Epithelial cell of esophagus (primary cell): ENCODE data around the gene ZNRF3.

Experiments used
- DNase-seq: peaks from one replicate; pipeline ENCODE4 v3.0.0; 2010; ENCODE audit warnings: low read depth
- H3K4me3 ChIP-seq: 2 replicates; pipeline ENCODE4 v1.5.1; 2011; ENCODE audit warnings: mild to moderate bottlenecking, low read length, control low read depth
- TF ChIP-seq, protein P1 (sequence below): IDR thresholded peaks from 2 replicates; pipeline ENCODE4 v1.5.1; 2011; ENCODE audit warnings: low read depth, mild to moderate bottlenecking, low read length, control low read depth, inconsistent platforms; ENCODE audit not compliant: insufficient read depth; ENCODE audit errors: missing control alignments

ZNRF3 gene

DNA sequence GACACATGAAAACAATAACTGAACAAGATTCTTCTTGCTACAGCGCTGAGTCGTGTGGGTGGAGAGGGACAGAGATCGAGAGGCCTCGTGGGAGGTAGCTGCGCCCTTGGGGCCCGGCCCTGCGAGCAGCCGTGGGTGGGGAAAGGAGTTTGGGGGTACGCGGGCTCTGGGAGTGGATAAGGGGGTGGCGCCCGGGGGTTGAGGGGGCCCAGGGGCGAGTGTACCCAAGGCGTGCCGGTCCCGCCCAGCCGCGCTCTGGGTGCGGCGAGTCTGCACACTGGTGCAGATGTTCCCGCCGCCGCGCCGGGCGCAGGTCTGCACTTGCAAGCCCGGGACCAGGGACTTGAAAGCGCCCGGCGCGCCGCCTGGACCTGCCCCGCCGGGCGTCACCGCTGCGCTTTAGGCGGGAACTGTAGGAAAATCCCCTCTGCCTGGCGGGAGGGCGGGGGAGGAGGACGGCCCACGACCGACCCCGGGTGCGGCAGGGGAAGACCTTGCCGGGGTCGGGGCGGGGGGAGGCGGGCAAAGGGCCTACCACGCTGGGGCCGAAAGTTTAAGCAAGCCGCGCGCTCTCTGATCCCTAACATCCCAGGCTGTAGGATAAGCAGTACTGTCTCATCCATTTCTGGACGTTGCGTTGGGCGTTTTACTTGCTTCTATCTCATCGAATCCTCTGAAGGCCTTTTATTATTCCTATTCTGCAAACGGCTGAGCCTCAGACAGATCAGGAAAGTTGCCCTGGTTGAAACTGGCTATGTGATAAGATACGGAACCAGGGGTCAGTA is 188.1 kb downstream of the ZNRF3 start:
- TF ChIP-seq, protein P1, sequence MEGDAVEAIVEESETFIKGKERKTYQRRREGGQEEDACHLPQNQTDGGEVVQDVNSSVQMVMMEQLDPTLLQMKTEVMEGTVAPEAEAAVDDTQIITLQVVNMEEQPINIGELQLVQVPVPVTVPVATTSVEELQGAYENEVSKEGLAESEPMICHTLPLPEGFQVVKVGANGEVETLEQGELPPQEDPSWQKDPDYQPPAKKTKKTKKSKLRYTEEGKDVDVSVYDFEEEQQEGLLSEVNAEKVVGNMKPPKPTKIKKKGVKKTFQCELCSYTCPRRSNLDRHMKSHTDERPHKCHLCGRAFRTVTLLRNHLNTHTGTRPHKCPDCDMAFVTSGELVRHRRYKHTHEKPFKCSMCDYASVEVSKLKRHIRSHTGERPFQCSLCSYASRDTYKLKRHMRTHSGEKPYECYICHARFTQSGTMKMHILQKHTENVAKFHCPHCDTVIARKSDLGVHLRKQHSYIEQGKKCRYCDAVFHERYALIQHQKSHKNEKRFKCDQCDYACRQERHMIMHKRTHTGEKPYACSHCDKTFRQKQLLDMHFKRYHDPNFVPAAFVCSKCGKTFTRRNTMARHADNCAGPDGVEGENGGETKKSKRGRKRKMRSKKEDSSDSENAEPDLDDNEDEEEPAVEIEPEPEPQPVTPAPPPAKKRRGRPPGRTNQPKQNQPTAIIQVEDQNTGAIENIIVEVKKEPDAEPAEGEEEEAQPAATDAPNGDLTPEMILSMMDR = no peak
- peak; percentile 94 for DNase-seq
- peak overlapping the region; percentile 23 for H3K4me3 ChIP-seq

DNA sequence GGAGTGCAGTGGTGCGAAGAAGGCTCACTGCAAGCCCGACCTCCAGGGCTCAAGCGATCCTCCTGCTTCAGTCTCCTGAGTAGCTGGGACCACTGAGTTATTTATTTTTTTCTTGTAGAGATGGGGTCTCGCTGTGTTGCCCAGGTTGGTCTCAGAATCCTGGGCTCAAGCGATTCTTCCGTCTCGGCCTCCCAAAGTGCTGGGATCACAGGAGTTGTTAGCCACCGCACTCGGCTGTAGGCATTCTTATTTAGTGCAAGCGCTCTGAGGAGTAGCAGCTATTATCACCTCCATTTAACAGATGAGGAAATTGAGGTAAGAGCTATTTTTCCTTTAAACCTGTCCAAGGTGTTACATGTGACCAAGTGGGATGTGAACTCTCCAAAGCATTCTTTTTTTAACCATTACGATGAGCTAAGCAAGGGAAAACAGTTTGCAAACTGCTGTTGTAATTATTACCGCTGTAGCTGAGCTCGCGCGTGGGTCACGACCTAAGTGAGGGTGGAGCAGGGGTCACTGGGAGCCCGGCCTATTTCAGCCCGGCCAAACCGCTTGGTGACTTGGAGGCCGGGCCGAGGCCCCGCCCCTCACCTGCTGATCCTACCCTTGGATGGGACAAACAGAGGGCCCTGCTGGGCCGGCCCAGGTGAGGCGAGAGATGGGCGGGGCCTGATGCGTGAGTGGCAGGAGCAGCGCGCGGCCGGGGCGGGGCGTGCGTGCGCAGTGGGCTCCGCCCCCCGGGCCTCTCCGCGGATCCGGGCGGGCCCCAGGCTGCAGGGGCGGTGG is 189.0 kb downstream of the ZNRF3 start:
- peak; percentile 95 for DNase-seq
- H3K4me3 ChIP-seq = peak overlapping the region; percentile 15
- TF ChIP-seq, protein P1 = no peak

DNA sequence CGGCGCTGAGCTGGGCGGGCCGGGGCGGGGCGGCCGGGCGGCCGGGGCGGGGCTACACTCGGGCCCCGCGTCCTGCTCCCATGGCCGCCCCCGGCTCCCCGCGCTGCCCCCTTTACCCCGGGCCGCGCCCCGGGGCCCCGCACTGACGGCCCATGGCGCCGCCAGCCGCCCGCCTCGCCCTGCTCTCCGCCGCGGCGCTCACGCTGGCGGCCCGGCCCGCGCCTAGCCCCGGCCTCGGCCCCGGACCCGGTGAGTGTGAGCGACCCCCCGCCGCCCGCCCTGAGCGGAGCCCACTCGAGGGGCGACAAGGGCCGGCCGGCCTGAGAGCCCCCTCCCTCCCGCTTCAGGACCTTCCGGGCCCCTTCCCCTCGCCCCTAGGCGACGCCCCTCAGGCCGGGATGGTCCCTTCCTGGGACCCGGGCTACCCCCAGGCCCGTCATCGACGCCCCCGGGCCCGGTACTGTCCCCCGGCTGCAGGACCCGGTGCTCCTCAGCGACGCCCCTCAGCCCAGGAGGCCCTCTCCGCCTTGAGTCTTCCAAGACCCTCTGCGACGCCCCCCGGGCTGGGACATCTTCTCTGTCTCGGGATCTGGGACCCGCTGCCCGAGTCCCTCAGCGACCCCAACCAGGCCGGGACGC is 189.7 kb downstream of the ZNRF3 start, which contains the start of gene KREMEN1:
TSS of gene KREMEN1 (plus strand) at position 57 of the 639 bp plus-strand sequence. CDS start at position 153, 96 bp downstream.
- peak within 1 kb of the TSS; percentile 81 for H3K4me3 ChIP-seq
- DNase-seq = no peak
- TF ChIP-seq, protein P1 = no peak

DNA sequence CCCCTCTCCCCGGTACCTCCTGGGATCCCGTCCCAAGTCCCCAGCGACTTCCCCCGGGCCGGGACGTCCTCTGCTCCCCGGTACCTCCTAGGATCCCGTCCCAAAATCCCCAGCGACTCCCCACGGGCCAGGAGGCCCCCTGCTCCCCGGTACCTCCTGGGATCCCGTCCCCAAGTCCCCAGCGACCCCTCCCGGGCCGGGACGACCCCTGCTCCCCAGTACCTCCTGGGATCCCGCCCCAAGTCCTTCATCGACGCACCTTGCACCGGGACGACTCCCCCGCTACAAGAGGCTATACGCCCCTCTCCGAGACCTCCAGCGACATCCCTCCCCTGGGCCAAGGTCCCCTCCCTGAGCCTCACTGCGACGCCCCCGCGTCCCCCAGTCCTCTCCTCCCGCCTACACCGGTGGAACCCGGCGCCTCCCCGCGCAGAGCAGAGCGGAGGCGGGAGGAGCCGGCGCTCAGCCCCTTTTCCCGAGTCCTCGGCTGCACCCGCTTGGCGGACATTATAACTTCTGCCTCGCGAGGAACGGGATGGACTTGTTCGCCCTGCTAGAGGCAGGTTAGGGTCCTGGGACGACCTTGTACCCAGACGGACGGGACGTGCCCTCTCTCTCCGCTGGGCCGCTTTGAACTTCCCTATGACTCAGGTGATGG is 190.4 kb downstream of the ZNRF3 start:
- TF ChIP-seq, protein P1 = peak; percentile 1
- peak overlapping the region; percentile 81 for H3K4me3 ChIP-seq
- peak; percentile 57 for DNase-seq

DNA sequence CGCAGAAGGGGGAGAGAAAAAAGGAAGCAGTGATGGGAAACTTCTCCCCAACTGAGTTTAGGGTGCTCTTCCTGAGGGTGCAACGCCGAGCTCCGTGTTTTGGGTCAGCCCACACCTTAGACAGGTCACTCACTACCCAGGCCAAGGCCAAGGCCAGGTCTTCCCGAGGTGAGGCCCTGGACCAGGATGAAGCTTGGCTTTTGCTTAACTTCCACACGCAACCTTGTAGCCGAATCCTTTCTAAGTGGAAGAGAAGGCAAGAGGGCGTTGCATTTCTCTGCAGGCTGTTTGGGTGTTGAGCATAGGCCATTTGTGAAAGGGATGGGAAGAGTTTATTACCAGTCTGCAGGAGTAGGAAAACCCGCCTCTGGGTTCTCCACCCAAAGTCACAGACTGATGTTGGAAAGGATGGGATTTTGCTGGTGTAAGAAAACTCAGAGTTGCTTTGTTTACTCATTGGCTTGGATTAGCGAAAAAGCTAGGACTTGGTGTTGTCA is 191.0 kb downstream of the ZNRF3 start:
- DNase-seq = no peak
- TF ChIP-seq, protein P1 = no peak
- peak overlapping the region; percentile 81 for H3K4me3 ChIP-seq

DNA sequence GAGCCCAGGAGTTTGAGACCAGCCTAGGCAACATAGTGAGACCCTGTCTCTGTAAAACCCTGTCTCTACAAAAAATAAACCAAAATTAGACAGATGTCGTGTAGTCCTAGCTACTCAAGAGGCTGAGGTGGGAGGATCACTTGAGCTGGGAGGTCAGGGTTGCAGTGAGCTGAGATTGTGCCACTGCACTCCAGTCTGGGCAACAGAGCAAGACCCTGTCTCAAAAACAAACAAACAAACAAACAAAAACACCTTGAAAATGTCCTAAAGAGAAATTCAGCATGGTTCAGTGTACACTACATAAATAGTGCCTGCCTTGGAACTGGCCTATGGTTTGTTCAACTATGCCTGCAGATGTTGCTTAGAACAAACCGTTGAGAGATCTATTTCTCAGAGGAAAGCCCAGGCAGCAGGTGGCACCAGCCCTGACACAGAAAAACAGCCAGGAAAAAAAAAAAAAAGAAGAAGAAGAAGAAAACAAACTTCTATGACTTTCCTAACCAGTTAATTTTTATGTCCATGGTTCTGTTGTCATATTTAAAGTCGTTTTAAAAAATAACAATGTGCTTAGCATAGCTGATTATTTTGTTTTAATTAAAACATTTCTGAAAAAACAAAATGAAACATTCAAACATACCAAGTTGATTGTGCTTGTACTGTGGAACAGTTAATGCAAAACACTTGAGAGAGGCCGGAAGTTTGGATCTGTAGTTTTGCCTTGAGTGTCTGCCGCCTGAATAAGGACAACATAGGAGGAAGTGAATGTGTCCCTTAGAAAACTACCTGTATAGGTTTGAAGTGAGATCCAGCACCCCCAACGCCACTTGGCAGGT is 194.9 kb downstream of the ZNRF3 start:
- TF ChIP-seq, protein P1 = no peak
- H3K4me3 ChIP-seq = no peak overlapping the region
- no peak for DNase-seq
